ENCODE measurements around the gene C10orf90. TPM values are rescaled to one million over a fixed set of nuclear protein-coding genes. Genes with fewer than 3 reads are reported as not detected.

Gene C10orf90
- total RNA-seq, 1 experiment from 2014 or later = 0.59 TPM

DNA sequence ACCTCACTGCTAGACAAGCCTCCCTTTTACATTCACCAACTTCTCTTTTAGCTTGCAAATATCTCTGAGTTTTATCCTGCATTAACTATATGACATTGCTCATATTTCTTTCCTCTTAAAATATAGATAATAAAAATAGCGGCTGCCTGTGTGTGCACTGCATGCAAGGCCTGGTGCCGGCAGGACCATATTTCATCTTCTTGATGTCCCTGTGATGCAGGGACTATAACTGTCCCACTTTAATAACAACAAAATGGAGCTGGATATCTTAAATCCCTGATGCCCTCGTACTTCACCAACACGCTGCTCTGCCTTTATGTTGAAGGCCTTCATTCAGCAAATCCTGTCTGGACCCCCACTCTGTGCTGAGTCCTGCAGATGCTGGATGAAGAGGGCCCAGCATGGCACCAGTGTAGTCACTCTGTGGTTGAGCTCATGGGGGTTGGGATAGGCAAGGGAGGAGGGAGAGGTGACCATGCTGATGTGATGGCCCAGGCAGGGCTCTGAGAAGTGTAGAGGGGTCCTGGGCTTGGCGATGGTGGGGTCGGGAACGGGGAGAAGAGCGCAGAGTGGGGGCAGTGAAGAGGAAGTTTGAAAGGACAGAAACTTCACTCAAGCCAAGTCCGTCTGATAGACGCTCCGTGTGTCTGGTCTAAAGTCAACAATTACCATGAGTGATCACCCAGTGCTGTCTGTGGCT is 40.4 kb downstream of the C10orf90 start:
- no peak for DNase-seq
- no peaks in the 10 kb centered on the region for H3K36me3 ChIP-seq (ENCODE audit: low read depth)
- H3K4me3 ChIP-seq = no peak overlapping the region
- no peak overlapping the region for H3K4me2 ChIP-seq
- no peak overlapping the region for H2AFZ ChIP-seq
- H3K9me2 ChIP-seq (ENCODE audit: insufficient read depth) = no peaks in the 10 kb centered on the region
- H3K4me1 ChIP-seq (replicated peaks; ENCODE audit: insufficient read depth) = no peaks in the 10 kb centered on the region
- TF ChIP-seq EZH2 (IDR thresholded peaks at IDR 0.05; ENCODE audit: low read depth) = no peak
- TF ChIP-seq, protein P1, sequence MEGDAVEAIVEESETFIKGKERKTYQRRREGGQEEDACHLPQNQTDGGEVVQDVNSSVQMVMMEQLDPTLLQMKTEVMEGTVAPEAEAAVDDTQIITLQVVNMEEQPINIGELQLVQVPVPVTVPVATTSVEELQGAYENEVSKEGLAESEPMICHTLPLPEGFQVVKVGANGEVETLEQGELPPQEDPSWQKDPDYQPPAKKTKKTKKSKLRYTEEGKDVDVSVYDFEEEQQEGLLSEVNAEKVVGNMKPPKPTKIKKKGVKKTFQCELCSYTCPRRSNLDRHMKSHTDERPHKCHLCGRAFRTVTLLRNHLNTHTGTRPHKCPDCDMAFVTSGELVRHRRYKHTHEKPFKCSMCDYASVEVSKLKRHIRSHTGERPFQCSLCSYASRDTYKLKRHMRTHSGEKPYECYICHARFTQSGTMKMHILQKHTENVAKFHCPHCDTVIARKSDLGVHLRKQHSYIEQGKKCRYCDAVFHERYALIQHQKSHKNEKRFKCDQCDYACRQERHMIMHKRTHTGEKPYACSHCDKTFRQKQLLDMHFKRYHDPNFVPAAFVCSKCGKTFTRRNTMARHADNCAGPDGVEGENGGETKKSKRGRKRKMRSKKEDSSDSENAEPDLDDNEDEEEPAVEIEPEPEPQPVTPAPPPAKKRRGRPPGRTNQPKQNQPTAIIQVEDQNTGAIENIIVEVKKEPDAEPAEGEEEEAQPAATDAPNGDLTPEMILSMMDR (conservative IDR thresholded peaks at IDR 0.05) = no peak
- H4K20me1 ChIP-seq (ENCODE audit: insufficient read depth) = no peaks in the 10 kb centered on the region
- intact Hi-C loops (cut with micrococcal nuclease; ENCODE audit: unreplicated experiment) = no loop called here
- H3K27me3 ChIP-seq (ENCODE audit: insufficient read depth, low read depth) = peaks cover 12% of the 10 kb centered on the region; the same call in 1 of the 2 replicates
- no TSS peak for BruUV-seq (replicated peaks)
- no peaks in the 10 kb centered on the region for H3F3A ChIP-seq (ENCODE audit: insufficient read depth, low read depth)
- no peaks in the 10 kb centered on the region for H3K9me3 ChIP-seq (ENCODE audit: insufficient read depth, low read depth)
- ChIA-PET POLR2A (ENCODE audit: unreplicated experiment) (no interaction called here), CTCF (no interaction called here)
- no peaks in the 10 kb centered on the region for H3K79me2 ChIP-seq (ENCODE audit: low read depth)
- H3K27ac ChIP-seq = no peak overlapping the region

DNA sequence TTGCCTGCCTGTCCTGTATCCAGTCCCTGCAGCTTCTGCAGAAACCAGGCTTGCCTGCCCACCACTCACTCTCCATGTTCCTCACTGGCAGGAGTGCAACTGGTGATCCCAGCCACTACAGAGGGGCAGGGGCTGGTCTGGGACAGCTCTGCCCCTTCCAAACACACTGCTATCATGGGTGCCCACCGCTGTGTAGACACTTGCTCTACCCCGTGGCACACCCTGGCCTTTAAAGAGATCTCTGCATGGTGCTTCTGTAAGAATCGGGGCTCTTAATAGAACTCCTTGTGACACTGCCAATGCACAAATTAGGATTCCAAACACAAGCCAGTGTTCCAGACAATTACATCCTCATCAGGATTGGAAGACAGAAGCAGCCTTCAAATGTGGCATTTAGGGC is 41.7 kb downstream of the C10orf90 start:
- ChIA-PET CTCF (no interaction called here), POLR2A (ENCODE audit: unreplicated experiment) (no interaction called here)
- no peak overlapping the region for H2AFZ ChIP-seq
- no peaks in the 10 kb centered on the region for H3K4me1 ChIP-seq (replicated peaks; ENCODE audit: insufficient read depth)
- H3K27me3 ChIP-seq (ENCODE audit: insufficient read depth, low read depth) = peaks cover 12% of the 10 kb centered on the region; the same call in 1 of the 2 replicates
- H3F3A ChIP-seq (ENCODE audit: insufficient read depth, low read depth) = no peaks in the 10 kb centered on the region
- no peak overlapping the region for H3K27ac ChIP-seq
- no peak overlapping the region for H3K4me2 ChIP-seq
- no peaks in the 10 kb centered on the region for H3K79me2 ChIP-seq (ENCODE audit: low read depth)
- BruUV-seq (replicated peaks) = no TSS peak
- H3K4me3 ChIP-seq = no peak overlapping the region
- no peaks in the 10 kb centered on the region for H3K9me3 ChIP-seq (ENCODE audit: insufficient read depth, low read depth)
- intact Hi-C loops (cut with micrococcal nuclease; ENCODE audit: unreplicated experiment) = no loop called here
- H3K9me2 ChIP-seq (ENCODE audit: insufficient read depth) = no peaks in the 10 kb centered on the region
- no peak for DNase-seq
- TF ChIP-seq, protein P1 (conservative IDR thresholded peaks at IDR 0.05) = no peak
- no peak for TF ChIP-seq EZH2 (IDR thresholded peaks at IDR 0.05; ENCODE audit: low read depth)
- no peaks in the 10 kb centered on the region for H3K36me3 ChIP-seq (ENCODE audit: low read depth)
- no peaks in the 10 kb centered on the region for H4K20me1 ChIP-seq (ENCODE audit: insufficient read depth)

DNA sequence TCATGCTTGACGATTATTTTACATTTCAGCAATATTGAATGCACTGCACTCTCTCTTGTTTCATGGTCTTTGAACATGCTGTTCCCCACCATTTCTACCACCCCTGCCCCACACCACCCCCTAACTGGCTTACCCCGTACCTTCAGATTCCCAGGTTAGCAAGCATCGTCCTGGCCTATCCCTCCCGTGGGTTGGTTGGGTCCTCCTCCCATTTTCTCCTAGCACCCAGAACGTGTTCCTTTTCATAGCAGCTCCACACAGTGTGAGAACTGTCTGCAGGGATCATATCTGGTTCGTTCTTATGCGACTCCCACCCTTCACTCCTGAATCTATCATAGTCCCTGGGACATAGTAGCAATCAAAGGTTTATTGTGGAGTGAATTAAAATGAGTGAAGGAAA is 48.6 kb downstream of the C10orf90 start:
- Histone ChIP-seq H3K79me2 (ENCODE audit: low read depth) (no peaks in the 10 kb centered on the region), H3K9me2 (ENCODE audit: insufficient read depth) (no peaks in the 10 kb centered on the region), H3K4me3 (no peak overlapping the region), H2AFZ (no peak overlapping the region), H3K27ac (no peak overlapping the region), H3K9me3 (ENCODE audit: insufficient read depth, low read depth) (no peaks in the 10 kb centered on the region), H4K20me1 (ENCODE audit: insufficient read depth) (no peaks in the 10 kb centered on the region), H3K27me3 (ENCODE audit: insufficient read depth, low read depth) (no peaks in the 10 kb centered on the region), H3F3A (ENCODE audit: insufficient read depth, low read depth) (no peaks in the 10 kb centered on the region), H3K4me1 (replicated peaks; ENCODE audit: insufficient read depth) (no peaks in the 10 kb centered on the region), H3K4me2 (no peak overlapping the region), H3K36me3 (ENCODE audit: low read depth) (no peaks in the 10 kb centered on the region)
- CTCF ChIA-PET = no interaction called here
- no TSS peak for BruUV-seq (replicated peaks)
- intact Hi-C loops (cut with micrococcal nuclease; ENCODE audit: unreplicated experiment) = no loop called here
- no peak for DNase-seq
- TF ChIP-seq, protein P1 (conservative IDR thresholded peaks at IDR 0.05) = no peak
- no peak for TF ChIP-seq EZH2 (IDR thresholded peaks at IDR 0.05; ENCODE audit: low read depth)
- POLR2A ChIA-PET (ENCODE audit: unreplicated experiment) = no interaction called here

Data from PC-9 (cell line).